ENCODE measurements around the gene COL4A2.

GRCh38 chr13:110379358-110379757, 72.3 kb downstream of the COL4A2 start:
- no peak for TF ChIP-seq CTCF (IDR thresholded peaks at IDR 0.05; ENCODE audit: low read length)
- TF ChIP-seq EZH2 (optimal IDR thresholded peaks at IDR 0.05; ENCODE audit: low read depth, low read length), result no peak

Data from MM.1S (cell line).